Thyroid gland (tissue), 4 donors: ENCODE data around the gene PRKCQ.

Experiments
- CTCF ChIP-seq, 6 experiments: fragments of 200-600 bp in 3 of 6; fragments of 450-650 bp in 3 of 6; sonication (generic) in 3 of 6; IDR thresholded peaks; one replicate each; pipeline ENCODE4 v1.5.1; 2016 to 2019; ENCODE audit warnings: antibody characterized with exemption in 6 of 6, mild to moderate bottlenecking in 2 of 6, inconsistent platforms in 1 of 6, moderate library complexity in 1 of 6
- POLR2A ChIP-seq, 2 donors: fragments of 450-650 bp; IDR thresholded peaks; one replicate each; pipeline ENCODE4 v1.6.1; 2017; ENCODE audit warnings: antibody characterized with exemption in 2 of 2, mild to moderate bottlenecking in 2 of 2, moderate library complexity in 1 of 2

- no peak for TF ChIP-seq CTCF (IDR thresholded peaks at IDR 0.05)
- no peak for TF ChIP-seq POLR2A (IDR thresholded peaks at IDR 0.05)
These were observed 180.2 kb downstream of the PRKCQ start for GRCh38 chr10:6399879-6400278.
